ENCODE results near the gene CNTD1. TPM values are rescaled to one million over a fixed set of nuclear protein-coding genes. Genes with fewer than 3 reads are reported as not detected.

CNTD1 gene
- total and polyA plus RNA-seq, 2 experiments from 2014 or later, result 0.71 TPM; not detected in 1

GRCh38 chr17:42778570-42778969, 20.1 kb upstream of the CNTD1 start:
- Histone ChIP-seq H3K36me3 (ENCODE audit: low read depth) (peaks cover 7% of the 10 kb centered on the region; the same call in 1 of the 2 replicates), H3K9me2 (ENCODE audit: insufficient read depth) (no peaks in the 10 kb centered on the region), H4K20me1 (ENCODE audit: insufficient read depth) (no peaks in the 10 kb centered on the region), H3K9ac (no peak overlapping the region), H3K27me3 (replicated peaks; ENCODE audit: insufficient read depth) (no peaks in the 10 kb centered on the region), H3K4me3 (no peak overlapping the region), H3K27ac (no peak overlapping the region), H3K4me2 (ENCODE audit: unreplicated experiment) (no peak overlapping the region), H3F3A (ENCODE audit: insufficient read depth) (peaks cover 32% of the 10 kb centered on the region; the same call in 1 of the 2 replicates), H3K4me1 (ENCODE audit: insufficient read depth) (peaks cover 25% of the 10 kb centered on the region), H3K79me2 (ENCODE audit: insufficient read depth) (peaks cover 33% of the 10 kb centered on the region), H2AFZ (no peak overlapping the region), H3K9me3 (ENCODE audit: low read depth) (no peaks in the 10 kb centered on the region)
- TF ChIP-seq EZH2phosphoT487 (IDR thresholded peaks at IDR 0.05; ENCODE audit: insufficient read depth, low read depth), result no peak
- TF ChIP-seq EZH2 (IDR thresholded peaks at IDR 0.05; ENCODE audit: insufficient read depth, poor library complexity, severe bottlenecking), result no peak
- WGBS, 2 experiments (ENCODE audit: low coverage in 1 of 2, low lambda C conversion rate in 2 of 2, missing lambda C conversion rate in 2 of 2), result 94 to 96% methylated on average over 5 of the region's 5 CpGs
- in situ Hi-C loops (cut with MboI), result no loop called here
- no peak for DNase-seq

GRCh38 chr17:42779304-42779935, 19.2 kb upstream of the CNTD1 start:
- no peaks in the 10 kb centered on the region for H3K9me3 ChIP-seq (ENCODE audit: low read depth)
- H2AFZ ChIP-seq, result no peak overlapping the region; the same call in 1 of the 2 replicates
- peak overlapping the region; percentile 85; the same call in 1 of the 2 replicates for H3K4me3 ChIP-seq
- TF ChIP-seq EZH2 (IDR thresholded peaks at IDR 0.05; ENCODE audit: insufficient read depth, poor library complexity, severe bottlenecking), result no peak
- no peak for TF ChIP-seq EZH2phosphoT487 (IDR thresholded peaks at IDR 0.05; ENCODE audit: insufficient read depth, low read depth)
- H3K4me1 ChIP-seq (ENCODE audit: insufficient read depth), result peaks cover 30% of the 10 kb centered on the region
- in situ Hi-C loops (cut with MboI), result no loop called here
- WGBS, 2 experiments (ENCODE audit: low coverage in 1 of 2, low lambda C conversion rate in 2 of 2, missing lambda C conversion rate in 2 of 2), result 49 to 70% methylated on average over 3 of the region's 3 CpGs
- no peak for DNase-seq
- peaks cover 24% of the 10 kb centered on the region; the same call in 1 of the 2 replicates for H3F3A ChIP-seq (ENCODE audit: insufficient read depth)
- H3K4me2 ChIP-seq (ENCODE audit: unreplicated experiment), result peak overlapping the region; percentile 94
- H3K9ac ChIP-seq, result 0 out of 2 replicates have a peak overlapping the region, but pooled peaks have one; percentile 76
- no peaks in the 10 kb centered on the region for H3K9me2 ChIP-seq (ENCODE audit: insufficient read depth)
- H3K27me3 ChIP-seq (replicated peaks; ENCODE audit: insufficient read depth), result no peaks in the 10 kb centered on the region
- H4K20me1 ChIP-seq (ENCODE audit: insufficient read depth), result no peaks in the 10 kb centered on the region
- peaks cover 7% of the 10 kb centered on the region; the same call in 1 of the 2 replicates for H3K36me3 ChIP-seq (ENCODE audit: low read depth)
- no peak overlapping the region for H3K27ac ChIP-seq
- H3K79me2 ChIP-seq (ENCODE audit: insufficient read depth), result peaks cover 33% of the 10 kb centered on the region

- H3K27ac ChIP-seq, result peak within 1 kb of the TSS; percentile 40
- H3K9me3 ChIP-seq (ENCODE audit: low read depth), result no peaks in the 10 kb centered on the region
- peak within 1 kb of the TSS; percentile 94 for H3K4me2 ChIP-seq (ENCODE audit: unreplicated experiment)
- peaks cover 16% of the 10 kb centered on the region; the same call in 1 of the 2 replicates for H3F3A ChIP-seq (ENCODE audit: insufficient read depth)
- peak within 1 kb of the TSS; percentile 65 for H2AFZ ChIP-seq
- H4K20me1 ChIP-seq (ENCODE audit: insufficient read depth), result no peaks in the 10 kb centered on the region
- peak within 1 kb of the TSS; percentile 85 for H3K4me3 ChIP-seq
- peak; percentile 67 for DNase-seq
- H3K79me2 ChIP-seq (ENCODE audit: insufficient read depth), result peaks cover 27% of the 10 kb centered on the region
- H3K36me3 ChIP-seq (ENCODE audit: low read depth), result peaks cover 7% of the 10 kb centered on the region; the same call in 1 of the 2 replicates
- 5 to 9% methylated on average over 27 to 51 of the region's 65 CpGs for WGBS, 2 experiments (ENCODE audit: low coverage in 1 of 2, low lambda C conversion rate in 2 of 2, missing lambda C conversion rate in 2 of 2)
- H3K27me3 ChIP-seq (replicated peaks; ENCODE audit: insufficient read depth), result no peaks in the 10 kb centered on the region
- in situ Hi-C loops (cut with MboI), result no loop called here
- peaks cover 24% of the 10 kb centered on the region for H3K4me1 ChIP-seq (ENCODE audit: insufficient read depth)
- H3K9me2 ChIP-seq (ENCODE audit: insufficient read depth), result no peaks in the 10 kb centered on the region
- TF ChIP-seq EZH2 (IDR thresholded peaks at IDR 0.05; ENCODE audit: insufficient read depth, poor library complexity, severe bottlenecking), result no peak
- TF ChIP-seq EZH2phosphoT487 (IDR thresholded peaks at IDR 0.05; ENCODE audit: insufficient read depth, low read depth), result no peak
- peak within 1 kb of the TSS; percentile 76 for H3K9ac ChIP-seq
Measured at GRCh38 chr17:42779936-42780850, 18.5 kb upstream of the CNTD1 start, which contains the start of gene WNK4. Gene WNK4 (plus strand): TSS chr17:42780610. CDS start chr17:42780699, 89 bp downstream.
